Naive thymus-derived CD4-positive, alpha-beta T cell (primary cell): Measurements from ENCODE around the gene NXT2. TPM values are rescaled to one million over a fixed set of nuclear protein-coding genes. Genes with fewer than 3 reads are reported as not detected.
"Not testable (repeated sequence)": the region's sequence is repeated elsewhere in the genome, so short reads cannot be mapped to it uniquely, and the experiment has no call there.

Source experiments
- ATAC-seq: fragments of 150-1000 bp; cut with Tn5 transposase; 2 replicates; pipeline ENCODE4 v1.10.0; 2021; ENCODE audit warnings: mild to moderate bottlenecking, moderate library complexity
- CTCF ChIA-PET: fragments of 350-600 bp; sonication (Branson Sonifier 250); formaldehyde crosslinking; loops from one replicate; lab custom pipeline; 2021; ENCODE audit warnings: antibody characterized with exemption; lab: Charles Lee
- POLR2A ChIA-PET: fragments of 350-600 bp; sonication (Branson Sonifier 250); formaldehyde crosslinking; loops from one replicate; lab custom pipeline; 2021; ENCODE audit warnings: antibody characterized with exemption, inconsistent platforms; lab: Charles Lee
- DNase-seq, 9 donors: peaks; one replicate each; pipeline versions ENCODE4 v3.0.0 to v3.0.0-alpha.2; 2020 to 2022; ENCODE audit warnings: mixed read lengths in 1 of 9
- H3K27ac ChIP-seq: one replicate; pipeline ENCODE4 v1.7.0; 2013; ENCODE audit warnings: mild to moderate bottlenecking, low read depth, low read length, moderate library complexity
- H3K27me3 ChIP-seq, 2 donors: one replicate each; pipeline ENCODE4 v1.7.0; 2013; ENCODE audit warnings: low read length in 2 of 2, mild to moderate bottlenecking in 2 of 2, moderate library complexity in 2 of 2; ENCODE audit not compliant: control insufficient read depth in 2 of 2, insufficient read depth in 2 of 2
- H3K36me3 ChIP-seq, 3 experiments: 1 replicate in 2 of 3; 2 replicates in 1 of 3; pipeline ENCODE4 v1.7.0; 2013; ENCODE audit warnings: low read length in 3 of 3, mild to moderate bottlenecking in 3 of 3, moderate library complexity in 1 of 3; ENCODE audit not compliant: insufficient read depth in 3 of 3, control insufficient read depth in 2 of 3
- H3K4me1 ChIP-seq, 2 donors: one replicate each; pipeline ENCODE4 v1.7.0; 2013; ENCODE audit warnings: low read length in 2 of 2, mild to moderate bottlenecking in 2 of 2, moderate library complexity in 1 of 2; ENCODE audit not compliant: control insufficient read depth in 2 of 2, insufficient read depth in 2 of 2
- H3K4me3 ChIP-seq: 2 replicates; pipeline ENCODE4 v1.7.0; 2013; ENCODE audit warnings: mild to moderate bottlenecking, low read length
- H3K9me3 ChIP-seq, 3 experiments: 1 replicate in 2 of 3; 2 replicates in 1 of 3; pipeline ENCODE4 v1.7.0; 2013; ENCODE audit warnings: low read length in 3 of 3; ENCODE audit not compliant: control insufficient read depth in 2 of 3
- H3K27ac Mint-ChIP-seq, 9 donors: one replicate each; pipeline ENCODE4 v1.8.0; 2020 to 2022; ENCODE audit warnings: mixed read lengths in 9 of 9, mild to moderate bottlenecking in 8 of 9, moderate library complexity in 5 of 9, inconsistent platforms in 2 of 9
- H3K27me3 Mint-ChIP-seq, 5 donors: one replicate each; pipeline ENCODE4 v1.8.0; 2021 to 2022; ENCODE audit warnings: mixed read lengths in 5 of 5, mild to moderate bottlenecking in 1 of 5
- H3K36me3 Mint-ChIP-seq, 5 donors: one replicate each; pipeline ENCODE4 v1.8.0; 2020 to 2022; ENCODE audit warnings: mixed read lengths in 5 of 5, mild to moderate bottlenecking in 3 of 5, inconsistent platforms in 1 of 5
- H3K4me1 Mint-ChIP-seq, 7 donors: one replicate each; pipeline ENCODE4 v1.8.0; 2020 to 2022; ENCODE audit warnings: mixed read lengths in 7 of 7, mild to moderate bottlenecking in 3 of 7, inconsistent platforms in 1 of 7
- H3K4me3 Mint-ChIP-seq, 10 donors: one replicate each; pipeline ENCODE4 v1.8.0; 2020 to 2022; ENCODE audit warnings: mild to moderate bottlenecking in 10 of 10, mixed read lengths in 10 of 10, moderate library complexity in 6 of 10, inconsistent platforms in 2 of 10
- H3K9me3 Mint-ChIP-seq, 11 donors: one replicate each; pipeline ENCODE4 v1.8.0; 2020 to 2022; ENCODE audit warnings: mixed read lengths in 11 of 11, mild to moderate bottlenecking in 4 of 11, inconsistent platforms in 1 of 11, moderate library complexity in 1 of 11
- intact Hi-C, 2 donors: fragments of 100-400 bp; cut with micrococcal nuclease; formaldehyde crosslinking; loops; one replicate each; pipeline ENCODE4 v1.15.1; 2023
- polyA plus RNA-seq, 2 donors: library from polyadenylated mRNA; unstranded; fragments of 300-500 nt; fragmentation: Illumina TruSeq; gene quantifications; one replicate each; pipeline ENCODE4 v1.2.3, GENCODE V29; 2021
- total RNA-seq, 6 experiments: library from RNA in 5 of 6; stranded (reverse) in 5 of 6; gene quantifications; 1 replicate in 5 of 6; 2 replicates in 1 of 6; pipeline ENCODE4 v1.2.3 and lab custom pipeline; 2021 to 2026

Gene NXT2
- total and polyA plus RNA-seq, 7 experiments from 2014 or later: 5.7 to 20.8 (median 8.5) TPM

DNA sequence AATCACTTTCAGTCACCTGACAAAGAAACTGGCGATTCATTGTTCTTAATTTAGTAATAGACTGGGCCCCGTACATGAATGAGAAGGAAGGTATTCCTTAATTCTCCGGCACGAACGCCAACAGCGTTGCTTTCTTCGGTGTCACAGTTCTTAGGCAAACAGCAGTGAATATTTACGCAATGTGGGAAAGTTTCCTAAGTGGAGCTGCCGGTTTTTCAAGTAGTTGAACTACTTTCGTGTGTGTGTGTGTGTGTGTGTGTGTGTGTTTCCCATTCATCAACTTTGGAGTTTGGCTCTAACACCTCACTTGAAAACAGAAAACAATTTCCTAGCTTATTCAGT is 651 bp downstream of the NXT2 start:
- H3K27me3 Mint-ChIP-seq: peaks cover 0 to 19% (median 12%) of the 10 kb centered on the region in 5 donors
- H3K27ac Mint-ChIP-seq: peak overlapping the region; percentile 92 to 99 (median 98)
- Histone ChIP-seq H3K4me3 (peak overlapping the region; percentile 87), H3K4me1 (peaks cover 0 to 3% of the 10 kb centered on the region in 2 donors), H3K27ac (peak overlapping the region; percentile 87), H3K27me3 (no peaks in the 10 kb centered on the region), H3K36me3 (no peaks in the 10 kb centered on the region), H3K9me3 (no peaks in the 10 kb centered on the region)
- no peak for ATAC-seq
- peak overlapping the region; percentile 79 to 98 (median 95) for H3K4me3 Mint-ChIP-seq
- CTCF ChIA-PET: no interaction called here
- POLR2A ChIA-PET: interaction anchor here (1.4 kb wide), 1 partner anchor 197 kb away, joined by 7 read pairs; no protein-coding TSS in a partner anchor
- peaks cover 0 to 3% (median 0%) of the 10 kb centered on the region in 5 donors for H3K36me3 Mint-ChIP-seq
- peak in 1 of 9 donors; percentile 1 for DNase-seq
- peaks cover 0 to 4% (median 0%) of the 10 kb centered on the region in 11 donors for H3K9me3 Mint-ChIP-seq
- intact Hi-C loops: loop anchor here (1.0 to 10.0 kb wide), 11 partner anchors 52 to 1910 kb away; partner anchors contain the start of genes ACSL4 (in 2 of the 2), AMMECR1 (in 1 of the 2), ATG4A (in 1 of the 2) and MID2 (in 1 of the 2)
- peaks cover 0 to 14% (median 8%) of the 10 kb centered on the region in 7 donors for H3K4me1 Mint-ChIP-seq

DNA sequence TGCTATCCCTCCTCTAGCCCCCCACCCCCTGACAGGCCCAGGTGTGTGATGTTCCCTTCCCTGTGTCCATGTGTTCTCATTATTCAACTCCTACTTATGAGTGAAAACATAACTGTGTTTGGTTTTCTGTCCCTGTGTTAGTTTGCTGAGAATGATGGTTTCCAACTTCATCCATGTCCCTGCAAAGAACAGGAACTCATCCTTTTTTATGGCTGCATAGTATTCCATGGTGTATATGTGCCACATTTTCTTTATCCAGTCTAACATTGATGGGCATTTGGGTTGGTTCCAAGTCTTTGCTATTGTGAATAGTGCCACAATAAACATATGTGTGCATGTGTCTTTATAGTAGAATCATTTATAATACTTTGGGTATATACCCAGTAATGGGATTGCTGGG is 2.4 kb downstream of the NXT2 start:
- H3K4me3 ChIP-seq, H3K36me3 ChIP-seq, H3K27ac Mint-ChIP-seq, H3K9me3 ChIP-seq, H3K9me3 Mint-ChIP-seq, H3K4me1 ChIP-seq, H3K27ac ChIP-seq, H3K27me3 ChIP-seq, POLR2A ChIA-PET, H3K36me3 Mint-ChIP-seq, DNase-seq, H3K27me3 Mint-ChIP-seq, CTCF ChIA-PET, ATAC-seq, H3K4me3 Mint-ChIP-seq: not testable (repeated sequence)
- H3K4me1 Mint-ChIP-seq: peaks cover 0 to 14% (median 8%) of the 10 kb centered on the region in 7 donors
- intact Hi-C loops: loop anchor here (5.0 to 10.0 kb wide), 5 partner anchors 166 to 1912 kb away; partner anchors contain the start of genes AMMECR1 (in 1 of the 2), MID2 (in 1 of the 2) and PRPS1 (in 1 of the 2)

DNA sequence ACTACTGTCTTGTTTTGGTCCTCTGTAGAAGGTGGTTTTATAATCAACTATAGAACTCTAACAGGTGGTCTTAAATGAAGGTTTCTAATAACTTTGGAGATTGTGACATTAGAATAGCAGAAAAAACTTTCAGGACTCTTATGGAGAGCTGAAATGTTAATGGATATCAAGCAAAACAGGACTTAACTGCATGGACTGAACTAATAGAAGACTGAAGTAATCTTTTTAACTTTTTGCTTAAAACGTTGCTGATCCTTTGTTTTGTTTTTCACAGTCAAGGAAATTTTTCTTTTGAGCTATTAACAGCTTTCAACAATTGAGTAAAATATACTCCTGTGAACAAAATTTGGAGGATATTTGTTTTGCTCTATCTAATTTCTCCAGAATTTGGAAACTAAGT is 17.2 kb downstream of the NXT2 start:
- Mint-ChIP-seq H3K36me3 (no peaks in the 10 kb centered on the region), H3K27me3 (peaks cover 0 to 6% (median 5%) of the 10 kb centered on the region in 5 donors), H3K4me3 (no peak overlapping the region), H3K27ac (no peak overlapping the region), H3K4me1 (no peaks in the 10 kb centered on the region), H3K9me3 (peaks cover 0 to 20% (median 0%) of the 10 kb centered on the region in 11 donors)
- Histone ChIP-seq H3K9me3 (no peaks in the 10 kb centered on the region), H3K4me3 (no peak overlapping the region), H3K27me3 (no peaks in the 10 kb centered on the region), H3K36me3 (no peaks in the 10 kb centered on the region), H3K27ac (no peak overlapping the region), H3K4me1 (no peaks in the 10 kb centered on the region)
- no peak for DNase-seq
- ChIA-PET CTCF (no interaction called here), POLR2A (no interaction called here)
- ATAC-seq: no peak
- intact Hi-C loops: no loop called here

DNA sequence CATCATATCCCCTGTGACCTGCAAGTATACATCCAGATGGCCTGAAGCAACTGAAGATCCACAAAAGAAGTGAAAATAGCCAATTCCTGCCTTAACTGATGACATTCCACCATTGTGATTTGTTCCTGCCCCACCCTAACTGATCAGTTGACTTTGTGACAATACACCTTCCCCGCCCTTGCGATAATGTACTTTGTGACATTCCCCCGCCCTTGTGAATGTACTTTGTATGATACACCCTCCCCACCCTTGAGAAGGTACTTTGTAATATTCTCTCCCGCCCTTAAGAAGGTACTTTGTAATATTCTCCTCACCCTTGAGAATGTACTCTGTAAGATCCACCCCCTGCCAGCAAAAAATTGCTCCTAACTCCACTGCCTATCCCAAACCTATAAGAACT is 39.4 kb downstream of the NXT2 start:
- H3K4me3 ChIP-seq, DNase-seq, H3K27me3 ChIP-seq, POLR2A ChIA-PET, H3K9me3 Mint-ChIP-seq, H3K36me3 Mint-ChIP-seq, H3K4me3 Mint-ChIP-seq, intact Hi-C loops, H3K36me3 ChIP-seq, H3K4me1 Mint-ChIP-seq, H3K4me1 ChIP-seq, H3K27ac Mint-ChIP-seq, ATAC-seq, H3K9me3 ChIP-seq, H3K27me3 Mint-ChIP-seq, H3K27ac ChIP-seq, CTCF ChIA-PET: not testable (repeated sequence)

DNA sequence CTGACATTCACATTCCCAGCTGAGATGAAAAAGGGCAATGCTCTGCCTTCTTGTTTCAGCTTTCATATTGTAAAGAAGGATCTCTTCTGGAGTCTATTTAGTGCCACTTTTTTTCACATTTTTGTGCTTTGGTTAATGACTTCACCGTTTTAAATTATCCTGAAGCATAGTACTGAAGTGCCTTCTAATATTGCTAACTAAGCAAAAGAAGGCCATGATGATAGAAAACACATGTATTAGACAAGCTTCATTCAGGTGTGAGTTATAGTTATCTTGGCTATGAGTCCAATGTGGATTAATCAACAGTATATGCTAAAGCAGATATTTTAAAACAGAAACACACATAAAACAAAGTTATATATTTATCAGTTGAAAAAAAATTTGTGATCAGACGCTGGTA is 40.4 kb downstream of the NXT2 start:
- H3K27me3 ChIP-seq: no peaks in the 10 kb centered on the region
- H3K27ac Mint-ChIP-seq: no peak overlapping the region
- H3K27ac ChIP-seq: no peak overlapping the region
- no peaks in the 10 kb centered on the region for H3K9me3 ChIP-seq
- H3K4me3 Mint-ChIP-seq: no peak overlapping the region
- no peaks in the 10 kb centered on the region for H3K4me1 ChIP-seq
- H3K36me3 ChIP-seq: no peaks in the 10 kb centered on the region
- H3K4me3 ChIP-seq: no peak overlapping the region
- no peak for ATAC-seq
- intact Hi-C loops: no loop called here
- H3K9me3 Mint-ChIP-seq: peaks cover 0 to 9% (median 0%) of the 10 kb centered on the region in 11 donors
- no peaks in the 10 kb centered on the region for H3K4me1 Mint-ChIP-seq
- POLR2A ChIA-PET: no interaction called here
- DNase-seq: no peak
- peaks cover 0 to 8% (median 1%) of the 10 kb centered on the region in 5 donors for H3K27me3 Mint-ChIP-seq
- CTCF ChIA-PET: no interaction called here
- H3K36me3 Mint-ChIP-seq: no peaks in the 10 kb centered on the region

DNA sequence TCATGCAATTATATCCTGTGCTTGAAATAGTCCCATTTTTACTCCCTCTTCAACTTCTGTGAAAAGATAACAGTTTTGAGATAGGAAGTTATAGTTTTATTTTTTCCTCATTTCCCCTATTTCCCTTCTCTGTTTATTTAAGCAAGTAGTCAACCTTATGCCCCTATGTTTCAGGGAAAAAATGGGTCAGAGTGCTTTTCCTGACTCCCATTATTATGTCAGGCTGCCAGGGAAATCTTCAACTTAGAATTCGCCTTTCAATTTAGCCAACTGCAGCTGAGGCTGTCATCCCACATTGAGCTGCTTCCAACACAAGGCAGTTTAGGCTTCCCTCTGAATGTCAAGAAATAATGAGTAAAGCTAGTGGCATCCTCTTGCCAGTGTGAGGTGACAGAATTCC is 42.3 kb downstream of the NXT2 start:
- Histone ChIP-seq H3K36me3 (no peaks in the 10 kb centered on the region), H3K4me1 (no peaks in the 10 kb centered on the region), H3K9me3 (no peaks in the 10 kb centered on the region), H3K4me3 (no peak overlapping the region), H3K27ac (no peak overlapping the region), H3K27me3 (no peaks in the 10 kb centered on the region)
- peaks cover 0 to 3% (median 0%) of the 10 kb centered on the region in 11 donors for H3K9me3 Mint-ChIP-seq
- ChIA-PET CTCF (no interaction called here), POLR2A (no interaction called here)
- H3K27me3 Mint-ChIP-seq: peaks cover 0 to 5% (median 0%) of the 10 kb centered on the region in 5 donors
- DNase-seq (no peak), ATAC-seq (no peak)
- no peaks in the 10 kb centered on the region for H3K36me3 Mint-ChIP-seq
- H3K4me3 Mint-ChIP-seq: no peak overlapping the region
- H3K4me1 Mint-ChIP-seq: no peaks in the 10 kb centered on the region
- H3K27ac Mint-ChIP-seq: no peak overlapping the region
- intact Hi-C loops: no loop called here

DNA sequence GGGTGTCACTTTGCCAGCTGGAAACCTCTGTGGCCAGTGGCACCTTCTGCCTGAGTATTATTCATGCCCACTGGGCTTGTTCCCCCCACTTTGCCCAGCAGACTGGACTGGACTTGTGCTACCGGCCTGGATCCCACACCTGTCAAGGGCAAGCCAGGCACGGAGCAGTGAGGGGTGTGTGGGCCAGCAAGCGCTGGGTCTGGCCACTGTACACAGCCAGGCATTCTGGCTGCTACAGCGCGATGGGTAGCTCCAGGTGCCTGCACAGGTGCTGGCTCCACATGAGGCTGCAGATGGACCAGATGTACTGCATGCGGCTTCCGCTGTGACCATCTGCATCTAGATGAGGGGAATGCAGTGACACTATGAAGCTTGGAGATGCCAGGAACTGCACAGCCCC is 48.8 kb downstream of the NXT2 start:
- Mint-ChIP-seq H3K27ac (no peak overlapping the region), H3K27me3 (peaks cover 0 to 15% (median 3%) of the 10 kb centered on the region in 5 donors), H3K9me3 (no peaks in the 10 kb centered on the region), H3K36me3 (no peaks in the 10 kb centered on the region), H3K4me3 (no peak overlapping the region), H3K4me1 (no peaks in the 10 kb centered on the region)
- no peak for DNase-seq
- ChIA-PET POLR2A (no interaction called here), CTCF (no interaction called here)
- Histone ChIP-seq H3K36me3 (no peaks in the 10 kb centered on the region), H3K27ac (no peak overlapping the region), H3K9me3 (no peaks in the 10 kb centered on the region), H3K4me3 (no peak overlapping the region), H3K4me1 (no peaks in the 10 kb centered on the region), H3K27me3 (no peaks in the 10 kb centered on the region)
- intact Hi-C loops: no loop called here
- ATAC-seq: no peak
